ENCODE results near the gene DPM3.

Gene DPM3

DNA sequence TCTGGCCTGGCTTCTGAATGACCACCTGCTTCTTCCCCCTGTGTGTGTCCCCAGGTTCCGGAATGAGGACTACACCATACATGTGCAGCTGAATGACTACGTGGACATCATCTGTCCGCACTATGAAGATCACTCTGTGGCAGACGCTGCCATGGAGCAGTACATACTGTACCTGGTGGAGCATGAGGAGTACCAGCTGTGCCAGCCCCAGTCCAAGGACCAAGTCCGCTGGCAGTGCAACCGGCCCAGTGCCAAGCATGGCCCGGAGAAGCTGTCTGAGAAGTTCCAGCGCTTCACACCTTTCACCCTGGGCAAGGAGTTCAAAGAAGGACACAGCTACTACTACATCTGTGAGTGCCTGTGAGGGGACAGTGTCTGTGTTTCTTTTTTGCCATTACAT lies 9.0 kb downstream of the DPM3 start:
- DNase-seq (ENCODE audit: low read depth in 1 of 2, low spot score in 1 of 2), result no peak
- in situ Hi-C loops (cut with HindIII; ENCODE audit: low pct_unique_long_range_greater_than_20kb, low sequenced_read_pairs), result no loop called here
- TF ChIP-seq JUND (IDR thresholded peaks at IDR 0.05; ENCODE audit: low read depth), result no peak

DNA sequence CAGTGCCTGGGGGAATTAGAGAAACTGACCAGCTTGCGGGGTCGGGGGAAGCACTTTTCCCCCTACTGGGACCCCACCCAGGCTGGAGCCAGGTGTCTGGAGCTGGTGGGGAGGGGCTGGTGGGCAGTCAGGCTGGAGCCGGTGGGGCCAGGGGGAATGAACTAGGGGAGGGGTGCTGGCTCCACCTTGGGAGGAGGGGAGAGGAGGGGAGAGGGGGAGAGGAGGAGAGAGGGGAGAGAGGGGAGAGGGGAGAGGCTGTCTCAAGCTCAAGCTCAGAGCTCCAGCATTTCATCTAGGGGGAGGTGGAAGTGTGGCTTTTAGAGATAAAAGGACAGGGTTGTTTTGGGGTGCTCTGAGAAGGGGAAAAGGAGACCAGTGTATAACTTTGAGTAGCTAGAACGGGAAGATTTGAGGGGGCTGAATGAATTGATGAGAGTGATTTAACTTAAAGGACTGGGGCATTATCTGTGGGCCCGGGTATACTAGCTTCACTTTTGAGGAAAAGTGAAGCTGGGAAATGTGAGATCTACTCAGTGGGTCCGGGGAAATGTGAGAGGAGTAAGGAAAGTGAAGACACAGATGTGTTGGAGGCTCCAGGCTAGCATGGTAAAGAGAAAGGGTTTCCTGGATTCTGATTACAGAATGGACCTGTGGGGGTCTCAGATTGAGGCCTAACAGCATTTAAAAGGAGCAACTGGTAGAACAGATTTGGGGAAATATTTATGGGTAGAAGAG lies 9.9 kb downstream of the DPM3 start:
- no peak for DNase-seq (ENCODE audit: low read depth in 1 of 2, low spot score in 1 of 2)
- in situ Hi-C loops (cut with HindIII; ENCODE audit: low pct_unique_long_range_greater_than_20kb, low sequenced_read_pairs), result no loop called here
- no peak for TF ChIP-seq JUND (IDR thresholded peaks at IDR 0.05; ENCODE audit: low read depth)

GRCh38 chr1:155128755-155129473 lies 11.4 kb downstream of the DPM3 start:
- DNase-seq (ENCODE audit: low read depth in 1 of 2, low spot score in 1 of 2), result peak in 1 of 2 experiments; percentile 75
- TF ChIP-seq JUND (IDR thresholded peaks at IDR 0.05; ENCODE audit: low read depth), result no peak
- in situ Hi-C loops (cut with HindIII; ENCODE audit: low pct_unique_long_range_greater_than_20kb, low sequenced_read_pairs), result no loop called here

DNA sequence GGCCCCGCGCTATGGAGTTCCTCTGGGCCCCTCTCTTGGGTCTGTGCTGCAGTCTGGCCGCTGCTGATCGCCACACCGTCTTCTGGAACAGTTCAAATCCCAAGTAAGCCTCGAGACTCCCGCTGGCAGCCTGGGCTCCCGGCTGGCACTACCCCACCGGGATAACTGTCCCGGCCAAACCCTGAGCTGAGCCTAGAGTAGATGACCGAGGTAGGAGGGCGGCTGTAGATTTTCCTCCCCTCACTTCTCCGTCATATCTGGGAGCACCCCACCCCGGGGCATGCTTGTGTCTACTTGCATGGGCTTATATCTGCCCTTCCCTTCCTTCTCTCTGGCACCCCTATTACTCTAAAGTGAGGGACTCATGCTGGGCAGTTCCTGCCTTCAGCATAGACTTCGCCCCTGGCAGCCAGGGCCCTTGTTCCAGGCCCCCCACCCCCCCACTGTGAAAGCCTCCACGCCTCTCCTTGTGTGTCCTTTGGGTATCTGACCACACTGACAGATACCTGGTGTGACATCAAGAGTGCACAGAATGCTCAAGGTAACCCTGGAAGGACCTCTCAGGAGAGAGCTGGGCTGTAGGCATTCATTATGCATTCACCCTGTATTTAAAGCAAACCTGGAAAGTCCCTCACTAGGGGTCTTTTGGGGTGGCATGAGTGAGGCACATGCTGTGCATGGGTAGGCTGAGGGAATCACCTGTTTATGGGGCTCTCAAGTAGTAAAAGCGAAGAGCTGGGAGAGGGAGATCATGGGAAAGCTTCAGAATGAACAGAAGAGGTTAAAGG lies 12.2 kb downstream of the DPM3 start:
- no peak for TF ChIP-seq JUND (IDR thresholded peaks at IDR 0.05; ENCODE audit: low read depth)
- DNase-seq (ENCODE audit: low read depth in 1 of 2, low spot score in 1 of 2), result no peak
- in situ Hi-C loops (cut with HindIII; ENCODE audit: low pct_unique_long_range_greater_than_20kb, low sequenced_read_pairs), result no loop called here

GRCh38 chr1:155127105-155127966 lies 13.0 kb downstream of the DPM3 start, which contains the start of gene EFNA1:
Gene EFNA1, plus strand, starts transcription at chr1:155127876. Its CDS starts 102 bp downstream, at chr1:155127978.
- peak; percentile 46 to 95 for DNase-seq (ENCODE audit: low read depth in 1 of 2, low spot score in 1 of 2)
- no peak for TF ChIP-seq JUND (IDR thresholded peaks at IDR 0.05; ENCODE audit: low read depth)
- in situ Hi-C loops (cut with HindIII; ENCODE audit: low pct_unique_long_range_greater_than_20kb, low sequenced_read_pairs), result no loop called here

DNA sequence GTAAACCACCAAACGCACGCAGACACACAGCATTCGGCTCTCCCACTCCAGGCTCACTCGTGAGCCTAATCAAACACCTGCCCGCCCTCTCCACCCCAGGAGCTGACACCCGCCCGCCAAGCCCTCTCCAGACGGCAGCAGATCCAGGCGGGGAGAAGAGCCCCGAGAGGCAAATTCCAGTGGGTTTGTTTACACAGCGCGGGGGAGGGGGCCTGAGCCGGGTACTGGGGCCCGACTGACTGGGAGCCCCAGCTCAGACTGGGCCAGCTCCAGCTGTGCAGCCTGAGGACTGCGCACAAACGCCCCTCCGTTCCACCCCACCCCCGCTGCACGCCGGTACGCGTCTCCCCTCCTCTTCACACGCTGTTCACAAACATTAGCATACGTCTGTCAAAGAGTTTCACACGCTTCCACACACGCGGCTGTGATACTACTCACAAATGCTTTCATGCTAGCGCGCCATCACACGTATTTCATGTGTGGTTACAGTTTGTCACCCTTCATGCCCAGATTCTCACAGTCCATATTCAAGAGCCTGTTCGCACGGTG lies 13.7 kb downstream of the DPM3 start:
- peak in 1 of 2 experiments; percentile 82 for DNase-seq (ENCODE audit: low read depth in 1 of 2, low spot score in 1 of 2)
- TF ChIP-seq JUND (IDR thresholded peaks at IDR 0.05; ENCODE audit: low read depth), result no peak
- in situ Hi-C loops (cut with HindIII; ENCODE audit: low pct_unique_long_range_greater_than_20kb, low sequenced_read_pairs), result no loop called here

DNA sequence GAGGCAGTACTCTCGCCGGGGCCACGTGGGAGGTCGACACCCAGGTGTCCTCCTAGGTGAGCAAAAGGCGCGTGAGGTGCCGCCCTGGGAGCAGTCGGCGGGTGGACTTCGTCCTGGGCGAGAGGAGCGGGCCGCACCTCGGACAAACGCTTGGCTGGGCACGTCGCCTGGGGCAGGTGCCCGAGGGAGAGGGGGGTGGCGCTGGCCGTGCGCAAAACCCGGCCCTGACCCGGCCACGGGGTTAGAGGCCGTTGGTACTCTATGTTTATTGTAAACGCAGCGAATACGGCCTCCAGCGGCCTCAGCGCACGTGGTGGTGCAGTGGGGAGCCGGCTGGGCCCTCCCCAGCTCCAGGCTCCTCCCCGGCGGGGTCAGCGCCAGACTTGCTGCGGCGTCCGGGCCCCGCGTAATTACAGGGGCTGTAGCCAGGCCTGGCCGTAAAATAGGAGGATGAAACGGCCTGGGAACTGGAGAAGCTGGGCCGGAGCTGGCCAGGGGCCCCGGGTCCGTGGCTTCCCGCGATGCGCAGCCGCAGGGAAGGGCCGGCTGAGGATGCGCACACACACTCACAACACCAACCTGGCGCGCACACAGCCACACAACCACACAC lies 14.3 kb downstream of the DPM3 start:
- DNase-seq (ENCODE audit: low read depth in 1 of 2, low spot score in 1 of 2), result peak; percentile 41 to 75
- in situ Hi-C loops (cut with HindIII; ENCODE audit: low pct_unique_long_range_greater_than_20kb, low sequenced_read_pairs), result no loop called here
- no peak for TF ChIP-seq JUND (IDR thresholded peaks at IDR 0.05; ENCODE audit: low read depth)

GRCh38 chr1:155125511-155125945 lies 14.8 kb downstream of the DPM3 start:
- peak in 1 of 2 experiments; percentile 37 for DNase-seq (ENCODE audit: low read depth in 1 of 2, low spot score in 1 of 2)
- TF ChIP-seq JUND (IDR thresholded peaks at IDR 0.05; ENCODE audit: low read depth), result no peak
- in situ Hi-C loops (cut with HindIII; ENCODE audit: low pct_unique_long_range_greater_than_20kb, low sequenced_read_pairs), result no loop called here

DNA sequence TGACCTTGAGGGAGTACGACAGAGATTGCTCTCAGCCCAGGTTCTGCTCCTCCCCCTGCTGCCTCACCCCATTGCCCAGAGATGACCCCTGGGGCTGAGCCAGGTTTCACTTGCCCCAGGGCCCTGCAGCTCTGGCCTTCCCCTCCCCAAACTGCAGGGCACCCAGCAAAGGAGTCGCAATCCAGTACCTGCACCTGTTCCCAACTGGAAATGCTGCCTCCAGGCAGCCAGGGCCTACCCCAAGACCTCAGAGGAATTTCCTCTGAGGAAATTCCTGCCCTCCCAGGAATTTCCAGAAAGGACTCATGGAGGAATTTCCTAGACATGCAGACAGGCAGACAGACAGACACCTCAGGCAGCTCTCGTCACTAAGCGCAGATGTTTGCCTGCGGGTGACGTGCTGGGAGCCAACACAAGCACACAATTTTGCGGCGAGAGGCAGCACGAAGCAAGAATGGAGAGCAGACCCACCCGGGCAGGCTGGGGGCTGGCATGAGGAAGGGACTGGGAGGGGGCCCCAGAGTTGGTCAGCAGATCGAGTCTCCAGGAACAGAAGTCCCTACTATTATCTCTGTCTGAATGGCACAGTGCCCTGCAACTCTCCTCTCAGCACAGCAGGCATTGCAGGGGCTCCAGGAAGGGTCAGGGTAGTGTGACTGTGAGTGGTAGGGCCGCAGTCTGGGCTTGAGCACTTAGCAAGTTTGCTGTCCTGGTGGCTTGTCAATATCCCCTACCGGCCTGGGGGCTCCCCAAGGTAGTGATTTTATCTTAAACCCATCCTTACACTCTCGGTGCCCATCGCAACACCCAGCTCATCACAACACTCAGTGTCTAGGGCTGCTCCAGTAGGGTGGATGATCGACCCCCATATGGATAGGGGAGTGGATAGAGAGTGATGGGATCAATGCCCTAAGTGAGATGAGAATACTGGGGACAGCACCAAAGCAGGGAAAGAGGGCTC lies 15.5 kb downstream of the DPM3 start:
- peak in 1 of 2 experiments; percentile 81 for DNase-seq (ENCODE audit: low read depth in 1 of 2, low spot score in 1 of 2)
- TF ChIP-seq JUND (IDR thresholded peaks at IDR 0.05; ENCODE audit: low read depth), result no peak

DNA sequence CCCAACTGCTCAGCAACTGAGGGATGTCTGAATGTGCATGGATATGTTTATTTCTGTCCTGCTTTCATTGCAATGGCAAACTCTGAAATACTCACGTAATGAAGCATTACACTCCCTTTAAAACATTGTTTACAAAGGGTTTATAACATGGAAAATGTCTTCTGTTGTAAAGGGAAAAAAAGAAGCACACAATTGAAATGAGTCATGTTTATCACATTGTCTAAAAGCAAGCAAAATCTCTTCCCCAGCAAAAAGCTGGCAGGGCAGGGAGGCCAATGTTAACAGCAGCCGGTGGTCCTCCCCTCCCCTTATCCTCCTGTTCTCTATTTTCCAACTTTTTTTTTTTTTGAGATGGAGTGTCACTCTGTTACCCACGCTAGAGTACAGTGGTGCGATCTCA lies 16.5 kb downstream of the DPM3 start:
- DNase-seq (ENCODE audit: low read depth in 1 of 2, low spot score in 1 of 2), result no peak
- in situ Hi-C loops (cut with HindIII; ENCODE audit: low pct_unique_long_range_greater_than_20kb, low sequenced_read_pairs), result no loop called here
- TF ChIP-seq JUND (IDR thresholded peaks at IDR 0.05; ENCODE audit: low read depth), result no peak

More for the DNA sequence above, 15.5 kb downstream of the DPM3 start:
- in situ Hi-C loops (cut with HindIII; ENCODE audit: low pct_unique_long_range_greater_than_20kb, low sequenced_read_pairs), result no loop called here
